ENCODE measurements around the gene PIR. TPM values are rescaled to one million over a fixed set of nuclear protein-coding genes. Genes with fewer than 3 reads are reported as not detected.

PIR gene
- total and polyA plus RNA-seq, 2 donors (not counting 3 experiments of a cell fraction or from before 2014, with no cell fraction given) = 89.0 to 108 TPM

DNA sequence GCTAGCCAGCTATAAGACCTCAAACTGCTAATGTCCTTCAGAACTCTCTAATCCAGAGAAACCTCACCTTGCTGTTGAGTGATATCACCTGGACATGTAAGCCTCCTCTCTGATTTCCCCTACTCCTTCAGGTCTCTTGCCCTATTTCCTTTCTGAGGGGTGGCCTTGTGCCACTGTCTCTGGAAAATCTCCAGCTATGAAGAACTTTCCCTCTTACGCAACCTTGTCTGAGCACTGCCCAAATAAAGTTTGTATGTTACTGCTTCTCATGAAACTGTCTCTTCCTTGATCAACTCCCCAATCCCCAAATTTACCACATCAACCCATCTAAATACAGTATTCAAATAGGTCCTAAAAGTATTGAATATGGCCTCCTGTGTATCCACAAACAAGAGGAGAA, 55.4 kb downstream of the PIR start:
- no peak overlapping the region for H3K9ac ChIP-seq (replicated peaks; ENCODE audit: extremely low read depth, insufficient read depth, low read length)
- H2AFZ ChIP-seq (ENCODE audit: low read depth, low read length) = no peak overlapping the region
- CTCF ChIA-PET = no interaction called here
- TF ChIP-seq GATA2 (IDR thresholded peaks at IDR 0.05; ENCODE audit: insufficient read depth, insufficient read length, low read depth, low read length) = no peak
- TF ChIP-seq POLR2A (IDR thresholded peaks at IDR 0.05; ENCODE audit: low read depth, low read length) = no peak
- no peak for TF ChIP-seq FOS (IDR thresholded peaks at IDR 0.05; ENCODE audit: borderline replicate concordance, insufficient read depth, low read length)
- TF ChIP-seq, protein P1, sequence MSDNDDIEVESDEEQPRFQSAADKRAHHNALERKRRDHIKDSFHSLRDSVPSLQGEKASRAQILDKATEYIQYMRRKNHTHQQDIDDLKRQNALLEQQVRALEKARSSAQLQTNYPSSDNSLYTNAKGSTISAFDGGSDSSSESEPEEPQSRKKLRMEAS (IDR thresholded peaks at IDR 0.05; ENCODE audit: insufficient read depth, insufficient read length) = no peak
- TF ChIP-seq JUN (IDR thresholded peaks at IDR 0.05; ENCODE audit: borderline replicate concordance, insufficient read depth, insufficient read length, low read depth) = no peak
- no peak for TF ChIP-seq EZH2 (IDR thresholded peaks at IDR 0.05; ENCODE audit: borderline replicate concordance, low read depth, low read length, severe bottlenecking)
- no peak for TF ChIP-seq POLR2AphosphoS5 (IDR thresholded peaks at IDR 0.05; ENCODE audit: insufficient read depth, low read depth, low read length)
- no peak for TF ChIP-seq MYC (IDR thresholded peaks at IDR 0.05; ENCODE audit: low read depth, low read length)
- TF ChIP-seq, protein P2, sequence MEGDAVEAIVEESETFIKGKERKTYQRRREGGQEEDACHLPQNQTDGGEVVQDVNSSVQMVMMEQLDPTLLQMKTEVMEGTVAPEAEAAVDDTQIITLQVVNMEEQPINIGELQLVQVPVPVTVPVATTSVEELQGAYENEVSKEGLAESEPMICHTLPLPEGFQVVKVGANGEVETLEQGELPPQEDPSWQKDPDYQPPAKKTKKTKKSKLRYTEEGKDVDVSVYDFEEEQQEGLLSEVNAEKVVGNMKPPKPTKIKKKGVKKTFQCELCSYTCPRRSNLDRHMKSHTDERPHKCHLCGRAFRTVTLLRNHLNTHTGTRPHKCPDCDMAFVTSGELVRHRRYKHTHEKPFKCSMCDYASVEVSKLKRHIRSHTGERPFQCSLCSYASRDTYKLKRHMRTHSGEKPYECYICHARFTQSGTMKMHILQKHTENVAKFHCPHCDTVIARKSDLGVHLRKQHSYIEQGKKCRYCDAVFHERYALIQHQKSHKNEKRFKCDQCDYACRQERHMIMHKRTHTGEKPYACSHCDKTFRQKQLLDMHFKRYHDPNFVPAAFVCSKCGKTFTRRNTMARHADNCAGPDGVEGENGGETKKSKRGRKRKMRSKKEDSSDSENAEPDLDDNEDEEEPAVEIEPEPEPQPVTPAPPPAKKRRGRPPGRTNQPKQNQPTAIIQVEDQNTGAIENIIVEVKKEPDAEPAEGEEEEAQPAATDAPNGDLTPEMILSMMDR (IDR thresholded peaks at IDR 0.05; ENCODE audit: extremely low read depth in 1 of 2, insufficient read depth in 1 of 2, low read depth in 1 of 2, low read length in 2 of 2) = no peak
- H4K20me1 ChIP-seq (replicated peaks; ENCODE audit: control insufficient read depth, extremely low read depth, insufficient read depth, low read length) = no peaks in the 10 kb centered on the region
- intact Hi-C loops (cut with micrococcal nuclease) = no loop called here
- H3K4me1 ChIP-seq (ENCODE audit: control insufficient read depth, extremely low read depth, insufficient read depth, low read length) = no peaks in the 10 kb centered on the region
- H3K4me3 ChIP-seq (replicated peaks in 1 of 3; ENCODE audit: insufficient read depth in 1 of 3, low read depth in 1 of 3, low read length in 3 of 3) = no peak overlapping the region
- no peaks in the 10 kb centered on the region for H3K9me3 ChIP-seq (replicated peaks; ENCODE audit: control insufficient read depth, insufficient read depth, low read length)
- no peaks in the 10 kb centered on the region for H3K79me2 ChIP-seq (ENCODE audit: control insufficient read depth, insufficient read depth, low read length)
- H3K4me2 ChIP-seq (ENCODE audit: insufficient read depth, low read length) = no peak overlapping the region
- H3K9me1 ChIP-seq (replicated peaks; ENCODE audit: control insufficient read depth, extremely low read depth, insufficient read depth, low read length) = no peaks in the 10 kb centered on the region
- dilution Hi-C loops (cut with MboI; ENCODE audit: extremely low pct_ligation_motif_present, low sequenced_read_pairs) = no loop called here
- FAIRE-seq (no peak), DNase-seq (ENCODE audit: low read depth, low spot score) (no peak)
- no peaks in the 10 kb centered on the region for H3K27me3 ChIP-seq (ENCODE audit: control insufficient read depth in 2 of 2, insufficient read depth in 2 of 2, low read length in 2 of 2)
- H3K27ac ChIP-seq (ENCODE audit: insufficient read depth, low read depth, low read length) = no peak overlapping the region
- no peaks in the 10 kb centered on the region for H3K36me3 ChIP-seq (ENCODE audit: control insufficient read depth in 2 of 2, extremely low read depth in 1 of 2, insufficient read depth in 2 of 2, low read length in 2 of 2)
- POLR2A ChIA-PET = no interaction called here
- no TSS peak for BruUV-seq (replicated peaks)
